Activated T-cell treated with anti-CD3 and anti-CD28 coated beads, Interleukin-2, amount 50 U/mL, for 4 hours (primary cell): ENCODE measurements around the gene CPSF3. TPM values are rescaled to one million over a fixed set of nuclear protein-coding genes. Genes with fewer than 3 reads are reported as not detected.

Experiments used
- ATAC-seq, 2 donors: fragments of 200-7000 bp; cut with Tn5 transposase; one replicate each; pipeline ENCODE4 v1.10.0; 2021
- DNase-seq: peaks from one replicate; pipeline ENCODE4 v3.0.0-alpha.2; 2020
- H3K27me3 Mint-ChIP-seq: one replicate; pipeline ENCODE4 v1.8.0; 2021; ENCODE audit warnings: low read depth, mixed read lengths
- H3K36me3 Mint-ChIP-seq: one replicate; pipeline ENCODE4 v1.8.0; 2022; ENCODE audit warnings: mixed read lengths; ENCODE audit not compliant: insufficient read depth
- H3K4me1 Mint-ChIP-seq: one replicate; pipeline ENCODE4 v1.8.0; 2021; ENCODE audit warnings: low read depth, mixed read lengths
- H3K4me3 Mint-ChIP-seq: one replicate; pipeline ENCODE4 v1.8.0; 2021; ENCODE audit warnings: mild to moderate bottlenecking, moderate library complexity, mixed read lengths
- H3K9me3 Mint-ChIP-seq: one replicate; pipeline ENCODE4 v1.8.0; 2021; ENCODE audit warnings: mixed read lengths
- total RNA-seq, 3 donors: library from RNA; stranded (reverse); gene quantifications; one replicate each; pipeline ENCODE4 v1.2.1, GENCODE V29; 2021

CPSF3 gene
- total RNA-seq, 3 donors from 2014 or later = 61.8 to 66.6 (median 63.5) TPM

DNA sequence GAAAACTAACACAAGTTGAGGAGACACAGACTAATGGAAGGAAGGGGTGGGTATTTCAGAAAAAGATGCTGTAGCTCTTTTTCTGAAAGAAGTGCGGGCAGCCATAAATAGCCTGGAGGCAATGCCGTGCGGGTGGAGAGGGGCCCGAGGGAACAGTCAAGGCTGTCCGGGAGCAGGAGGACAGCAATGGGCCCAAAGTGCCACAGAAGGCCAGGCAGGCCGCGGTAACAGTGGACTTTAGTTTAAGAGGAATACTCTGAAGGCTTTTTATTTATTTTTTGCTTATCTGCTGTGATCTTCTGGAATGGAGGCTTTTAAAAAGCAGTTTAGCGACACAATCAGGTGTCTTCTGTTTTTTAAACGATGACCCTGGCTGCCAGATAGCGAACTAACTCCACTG lies 3.0 kb upstream of the CPSF3 start:
- peak overlapping the region; percentile 27 for H3K4me3 Mint-ChIP-seq
- ATAC-seq = no peak
- no peak for DNase-seq
- H3K36me3 Mint-ChIP-seq = peaks cover 19% of the 10 kb centered on the region
- no peaks in the 10 kb centered on the region for H3K27me3 Mint-ChIP-seq
- peaks cover 55% of the 10 kb centered on the region for H3K4me1 Mint-ChIP-seq
- no peaks in the 10 kb centered on the region for H3K9me3 Mint-ChIP-seq

GRCh38 chr2:9422321-9423099 lies 944 bp upstream of the CPSF3 start:
- ATAC-seq = peak; percentile 32 to 44
- Mint-ChIP-seq H3K4me3 (peak overlapping the region; percentile 92), H3K4me1 (peaks cover 41% of the 10 kb centered on the region), H3K27me3 (no peaks in the 10 kb centered on the region), H3K9me3 (no peaks in the 10 kb centered on the region), H3K36me3 (peaks cover 13% of the 10 kb centered on the region)
- peak; percentile 37 for DNase-seq

- DNase-seq (peak; percentile 10), ATAC-seq (peak in 1 of 2 donors; percentile 8)
- Mint-ChIP-seq H3K36me3 (peaks cover 10% of the 10 kb centered on the region), H3K9me3 (no peaks in the 10 kb centered on the region), H3K4me3 (no peak overlapping the region), H3K27me3 (no peaks in the 10 kb centered on the region), H3K4me1 (peaks cover 34% of the 10 kb centered on the region)
These were observed 443 bp downstream of the CPSF3 start for GRCh38 chr2:9423922-9424272.

GRCh38 chr2:9424447-9425164 lies 1.2 kb downstream of the CPSF3 start:
- DNase-seq = no peak
- ATAC-seq = no peak
- Mint-ChIP-seq H3K9me3 (no peaks in the 10 kb centered on the region), H3K27me3 (no peaks in the 10 kb centered on the region), H3K36me3 (peaks cover 14% of the 10 kb centered on the region), H3K4me3 (no peak overlapping the region), H3K4me1 (peaks cover 30% of the 10 kb centered on the region)

GRCh38 chr2:9428965-9429577 lies 5.6 kb downstream of the CPSF3 start:
- DNase-seq (no peak), ATAC-seq (no peak)
- no peaks in the 10 kb centered on the region for H3K9me3 Mint-ChIP-seq
- H3K36me3 Mint-ChIP-seq = peaks cover 38% of the 10 kb centered on the region
- peaks cover 11% of the 10 kb centered on the region for H3K4me1 Mint-ChIP-seq
- no peak overlapping the region for H3K4me3 Mint-ChIP-seq
- no peaks in the 10 kb centered on the region for H3K27me3 Mint-ChIP-seq

DNA sequence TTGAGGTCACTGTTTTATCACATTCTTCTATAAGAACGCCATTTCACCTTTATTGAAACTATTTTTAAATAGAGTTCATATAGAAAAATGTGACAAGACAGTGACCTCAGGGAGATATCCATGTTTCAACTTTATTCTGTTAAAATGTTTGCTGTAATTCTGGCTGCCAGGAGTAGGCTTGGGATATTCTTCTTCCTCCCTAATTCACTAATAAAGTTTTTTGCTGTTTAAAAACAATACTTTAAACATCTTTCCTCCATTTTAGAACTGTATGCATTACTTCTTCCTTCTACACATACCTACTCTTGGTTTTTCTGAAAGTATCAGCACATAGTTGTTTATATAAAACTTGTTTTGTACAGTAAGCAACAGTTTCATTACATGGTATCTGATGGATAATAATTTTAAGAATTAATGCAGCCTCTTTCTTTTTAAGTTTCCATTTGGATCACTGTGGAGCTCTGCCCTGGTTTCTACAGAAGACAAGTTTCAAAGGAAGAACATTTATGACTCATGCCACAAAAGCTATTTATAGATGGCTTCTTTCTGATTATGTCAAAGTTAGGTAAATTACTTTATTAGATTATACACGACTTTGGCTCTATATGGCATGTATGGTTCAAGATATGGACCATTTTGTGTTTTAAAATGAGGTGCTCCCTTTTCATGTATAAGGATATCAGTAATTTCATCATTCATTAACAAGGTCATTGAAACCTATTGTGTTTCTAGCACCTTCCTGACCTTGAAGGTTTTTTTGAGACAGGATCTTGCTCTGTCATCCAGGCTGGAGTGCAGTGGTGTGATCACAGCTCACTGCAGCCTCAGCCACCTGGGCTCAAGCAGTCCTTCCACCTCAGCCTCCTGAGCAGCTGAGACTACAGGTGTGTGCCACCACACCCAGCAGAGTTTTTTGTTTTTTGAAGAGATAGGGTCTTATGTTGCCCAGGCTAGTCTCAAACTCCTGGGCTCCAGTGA lies 7.2 kb downstream of the CPSF3 start:
- ATAC-seq (peak; percentile 62 to 69), DNase-seq (no peak)
- no peak overlapping the region for H3K4me3 Mint-ChIP-seq
- peaks cover 11% of the 10 kb centered on the region for H3K4me1 Mint-ChIP-seq
- H3K27me3 Mint-ChIP-seq = no peaks in the 10 kb centered on the region
- peaks cover 42% of the 10 kb centered on the region for H3K36me3 Mint-ChIP-seq
- H3K9me3 Mint-ChIP-seq = no peaks in the 10 kb centered on the region

DNA sequence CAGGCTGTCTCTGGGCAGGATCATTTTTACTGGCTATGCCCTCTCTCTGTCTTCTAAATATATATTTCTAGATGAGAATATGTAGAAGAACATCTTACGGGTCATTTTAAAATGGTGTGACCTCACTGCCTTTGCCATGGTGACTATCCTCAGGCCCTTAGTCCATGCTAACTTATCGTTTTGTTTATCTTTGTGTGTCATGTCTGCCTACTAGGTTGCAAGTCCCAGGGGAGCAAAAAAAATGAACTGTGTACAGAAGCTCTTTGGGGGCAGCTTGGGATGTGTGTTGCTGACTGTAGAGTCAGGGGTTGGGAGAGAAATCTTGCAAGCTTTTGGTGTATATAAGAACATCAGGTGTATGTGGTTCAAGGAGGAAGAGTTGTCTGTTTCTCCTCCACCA lies 11.0 kb downstream of the CPSF3 start:
- Mint-ChIP-seq H3K4me1 (peaks cover 9% of the 10 kb centered on the region), H3K27me3 (no peaks in the 10 kb centered on the region), H3K9me3 (no peaks in the 10 kb centered on the region), H3K4me3 (no peak overlapping the region), H3K36me3 (peaks cover 57% of the 10 kb centered on the region)
- no peak for DNase-seq
- no peak for ATAC-seq

DNA sequence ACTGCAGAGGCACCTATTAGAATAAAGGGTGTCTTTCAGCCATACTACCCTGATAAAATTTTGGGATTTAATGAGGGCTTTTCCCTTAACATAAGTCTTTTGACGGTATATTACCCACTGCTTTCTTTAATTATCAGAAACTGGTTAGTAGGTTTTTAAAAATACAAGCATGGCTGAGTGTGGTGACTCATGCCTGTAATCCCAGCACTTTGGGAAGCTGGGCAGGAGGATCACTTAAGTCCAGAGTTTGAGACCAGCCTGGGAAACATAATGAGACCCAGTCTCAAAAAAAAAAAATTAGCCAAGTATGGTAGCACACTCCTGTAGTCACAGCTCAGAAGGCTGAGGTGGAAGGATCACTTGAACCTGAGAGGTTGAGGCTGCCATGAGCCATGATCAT lies 16.1 kb downstream of the CPSF3 start:
- Mint-ChIP-seq H3K4me3 (no peak overlapping the region), H3K36me3 (peaks cover 46% of the 10 kb centered on the region), H3K4me1 (no peaks in the 10 kb centered on the region), H3K9me3 (no peaks in the 10 kb centered on the region), H3K27me3 (no peaks in the 10 kb centered on the region)
- ATAC-seq = no peak
- no peak for DNase-seq

GRCh38 chr2:9440058-9440727 lies 16.7 kb downstream of the CPSF3 start:
- peaks cover 2% of the 10 kb centered on the region for H3K4me1 Mint-ChIP-seq
- DNase-seq (no peak), ATAC-seq (no peak)
- H3K27me3 Mint-ChIP-seq = no peaks in the 10 kb centered on the region
- no peaks in the 10 kb centered on the region for H3K9me3 Mint-ChIP-seq
- no peak overlapping the region for H3K4me3 Mint-ChIP-seq
- H3K36me3 Mint-ChIP-seq = peaks cover 49% of the 10 kb centered on the region

- Mint-ChIP-seq H3K4me1 (peaks cover 6% of the 10 kb centered on the region), H3K9me3 (no peaks in the 10 kb centered on the region), H3K4me3 (no peak overlapping the region), H3K27me3 (no peaks in the 10 kb centered on the region), H3K36me3 (peaks cover 52% of the 10 kb centered on the region)
- ATAC-seq (no peak), DNase-seq (no peak)
These were observed 18.1 kb downstream of the CPSF3 start for GRCh38 chr2:9441556-9441955.

- DNase-seq (no peak), ATAC-seq (no peak)
- Mint-ChIP-seq H3K4me3 (no peak overlapping the region), H3K27me3 (no peaks in the 10 kb centered on the region), H3K36me3 (peaks cover 42% of the 10 kb centered on the region), H3K9me3 (no peaks in the 10 kb centered on the region), H3K4me1 (peaks cover 6% of the 10 kb centered on the region)
These were observed 20.1 kb downstream of the CPSF3 start for GRCh38 chr2:9443526-9443925.

DNA sequence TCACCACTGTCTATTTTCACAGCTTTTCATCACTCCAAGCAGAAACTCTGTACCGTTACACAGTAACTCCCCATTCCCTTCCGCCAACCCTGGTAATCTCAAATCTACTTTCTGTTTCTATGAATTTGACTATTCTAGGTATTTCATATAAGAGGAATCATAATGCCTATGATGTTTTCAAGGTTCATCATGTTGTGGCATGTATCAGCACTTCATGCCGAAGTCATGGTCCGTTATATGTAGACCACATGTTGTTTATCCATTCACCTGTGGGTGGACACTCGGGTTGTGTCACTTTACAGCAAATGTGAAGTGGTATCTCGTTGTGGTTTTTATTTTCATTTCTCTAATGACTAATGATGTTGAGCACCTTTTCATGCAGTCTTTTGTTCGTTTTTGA lies 21.6 kb downstream of the CPSF3 start:
- ATAC-seq = peak; percentile 73 to 79
- Mint-ChIP-seq H3K4me1 (peaks cover 6% of the 10 kb centered on the region), H3K9me3 (no peaks in the 10 kb centered on the region), H3K4me3 (no peak overlapping the region), H3K27me3 (no peaks in the 10 kb centered on the region), H3K36me3 (peaks cover 38% of the 10 kb centered on the region)
- no peak for DNase-seq

DNA sequence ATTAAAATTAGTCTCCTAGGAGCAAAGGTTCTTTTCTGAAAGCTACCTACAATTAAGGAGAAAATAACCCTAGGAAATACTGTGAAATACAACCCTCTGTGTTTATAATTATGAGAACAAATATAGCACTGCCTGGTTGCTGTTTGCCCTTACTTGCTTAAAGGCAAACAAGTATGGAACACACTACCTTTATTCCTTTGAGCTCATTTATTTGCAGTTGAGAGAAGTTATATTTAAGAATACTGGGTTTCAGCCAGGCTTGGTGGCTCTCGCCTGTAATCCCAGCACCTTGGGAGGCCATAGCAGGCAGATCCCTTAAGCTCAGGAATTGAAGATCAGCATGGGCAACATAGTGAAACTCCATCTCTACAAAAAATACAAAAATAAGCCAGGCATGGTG lies 27.8 kb downstream of the CPSF3 start:
- Mint-ChIP-seq H3K36me3 (peaks cover 24% of the 10 kb centered on the region), H3K27me3 (no peaks in the 10 kb centered on the region), H3K4me3 (no peak overlapping the region), H3K9me3 (no peaks in the 10 kb centered on the region), H3K4me1 (no peaks in the 10 kb centered on the region)
- DNase-seq = no peak
- ATAC-seq = no peak
